Astrocyte of the cerebellum (primary cell): ENCODE results near the gene DZIP3.

Experiments
- DNase-seq: peaks from one replicate; pipeline ENCODE4 v3.0.0-alpha.2; 2011; ENCODE audit warnings: low read depth
- H3K4me3 ChIP-seq: 2 replicates; pipeline ENCODE4 v1.5.1; 2011; ENCODE audit warnings: mild to moderate bottlenecking, low read depth, low read length, moderate library complexity
- in situ Hi-C: cut with HindIII; loops from 2 replicates; pipeline ENCODE4 v1.10.0; 2017; ENCODE audit warnings: low sequenced_read_pairs
- TF ChIP-seq, protein P1 (sequence below): IDR thresholded peaks from 2 replicates; pipeline ENCODE4 v1.5.1; 2012; ENCODE audit warnings: low read length, low read depth, moderate library complexity, mild to moderate bottlenecking; ENCODE audit errors: missing control alignments

DZIP3 gene

DNA sequence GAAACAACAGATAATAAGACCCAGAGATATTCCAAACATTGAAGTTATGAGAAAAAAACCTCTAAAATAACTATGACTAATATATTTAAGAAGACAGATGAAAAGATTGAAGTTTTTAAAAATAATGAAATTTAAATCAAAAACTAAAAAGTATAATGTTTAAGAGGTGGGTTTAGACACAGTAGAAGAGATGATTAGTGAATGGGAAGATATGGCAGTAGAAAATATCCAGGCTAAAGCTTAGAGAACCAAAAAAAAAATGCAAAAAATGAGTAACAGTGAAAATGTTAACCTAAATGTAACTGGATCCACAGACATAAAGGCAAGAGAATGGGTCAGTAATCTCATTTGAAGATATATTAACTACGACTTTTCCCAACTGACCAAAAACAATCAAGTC lies 115.5 kb downstream of the DZIP3 start:
- TF ChIP-seq, protein P1, sequence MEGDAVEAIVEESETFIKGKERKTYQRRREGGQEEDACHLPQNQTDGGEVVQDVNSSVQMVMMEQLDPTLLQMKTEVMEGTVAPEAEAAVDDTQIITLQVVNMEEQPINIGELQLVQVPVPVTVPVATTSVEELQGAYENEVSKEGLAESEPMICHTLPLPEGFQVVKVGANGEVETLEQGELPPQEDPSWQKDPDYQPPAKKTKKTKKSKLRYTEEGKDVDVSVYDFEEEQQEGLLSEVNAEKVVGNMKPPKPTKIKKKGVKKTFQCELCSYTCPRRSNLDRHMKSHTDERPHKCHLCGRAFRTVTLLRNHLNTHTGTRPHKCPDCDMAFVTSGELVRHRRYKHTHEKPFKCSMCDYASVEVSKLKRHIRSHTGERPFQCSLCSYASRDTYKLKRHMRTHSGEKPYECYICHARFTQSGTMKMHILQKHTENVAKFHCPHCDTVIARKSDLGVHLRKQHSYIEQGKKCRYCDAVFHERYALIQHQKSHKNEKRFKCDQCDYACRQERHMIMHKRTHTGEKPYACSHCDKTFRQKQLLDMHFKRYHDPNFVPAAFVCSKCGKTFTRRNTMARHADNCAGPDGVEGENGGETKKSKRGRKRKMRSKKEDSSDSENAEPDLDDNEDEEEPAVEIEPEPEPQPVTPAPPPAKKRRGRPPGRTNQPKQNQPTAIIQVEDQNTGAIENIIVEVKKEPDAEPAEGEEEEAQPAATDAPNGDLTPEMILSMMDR = no peak
- in situ Hi-C loops = no loop called here
- no peak overlapping the region for H3K4me3 ChIP-seq
- no peak for DNase-seq

DNA sequence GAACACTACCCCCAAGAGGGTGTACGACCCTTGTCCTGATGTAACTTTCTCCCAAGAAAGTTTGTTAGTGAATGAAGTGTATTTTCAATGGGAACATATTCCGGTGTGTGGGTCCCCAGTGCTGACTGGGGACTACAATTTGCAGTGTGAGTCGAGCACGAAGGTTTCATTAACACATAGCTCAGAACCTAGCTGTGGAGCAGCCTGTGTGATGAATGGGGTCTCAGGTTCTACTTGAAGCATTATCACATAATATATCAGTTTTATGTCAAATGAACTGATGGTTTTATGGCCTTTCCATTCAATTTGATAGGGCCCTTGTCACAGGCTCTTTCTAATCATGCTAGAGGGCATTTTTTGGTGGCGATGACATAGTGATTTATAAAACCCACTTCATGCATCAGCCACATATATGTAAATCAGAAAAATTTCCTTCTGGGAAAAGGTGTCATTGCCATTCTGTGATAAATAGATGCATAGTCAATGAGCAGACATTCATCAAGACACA lies 123.5 kb downstream of the DZIP3 start:
- DNase-seq = no peak
- in situ Hi-C loops = no loop called here
- TF ChIP-seq, protein P1 = no peak
- no peak overlapping the region for H3K4me3 ChIP-seq

DNA sequence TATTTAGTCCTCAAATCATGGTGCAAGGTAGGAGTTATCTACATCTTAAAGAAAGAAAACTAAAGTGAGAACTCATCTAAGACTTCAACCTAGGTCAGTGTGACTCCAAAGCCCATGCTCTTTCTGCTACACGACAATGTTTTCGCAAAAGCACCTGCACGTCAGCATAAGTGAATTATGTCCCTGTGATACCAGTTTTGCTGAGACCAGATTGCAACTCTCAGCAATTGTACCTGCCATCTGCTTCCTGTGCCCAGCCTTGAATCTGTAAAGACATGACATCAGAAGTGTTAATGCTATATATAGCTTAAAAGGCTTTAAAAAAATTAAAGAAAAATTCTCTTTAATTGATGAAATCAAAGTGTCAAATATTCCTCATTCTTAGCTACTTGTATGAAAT lies 124.3 kb downstream of the DZIP3 start:
- in situ Hi-C loops = no loop called here
- no peak for DNase-seq
- TF ChIP-seq, protein P1 = no peak
- H3K4me3 ChIP-seq = no peak overlapping the region

DNA sequence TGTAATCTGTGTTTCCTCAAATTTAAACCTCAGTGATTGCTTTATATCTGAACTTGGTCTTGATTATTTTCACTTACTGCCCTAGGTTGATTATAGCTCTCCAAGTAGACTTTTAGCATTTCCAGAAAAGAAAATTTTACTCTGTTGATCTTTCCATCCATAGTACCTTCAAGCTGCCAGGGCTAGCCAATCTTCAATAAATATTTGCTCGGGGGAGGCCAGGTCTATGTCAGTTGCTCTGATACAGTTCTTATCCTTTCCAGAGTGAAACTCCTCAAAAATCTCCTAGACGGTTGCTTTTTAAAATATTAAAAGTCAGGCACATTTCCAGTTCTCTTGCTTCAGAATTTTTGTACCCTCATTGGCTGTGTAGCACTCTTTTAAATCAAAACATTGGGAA lies 128.9 kb downstream of the DZIP3 start:
- DNase-seq = no peak
- in situ Hi-C loops = no loop called here
- TF ChIP-seq, protein P1 = no peak
- no peak overlapping the region for H3K4me3 ChIP-seq

DNA sequence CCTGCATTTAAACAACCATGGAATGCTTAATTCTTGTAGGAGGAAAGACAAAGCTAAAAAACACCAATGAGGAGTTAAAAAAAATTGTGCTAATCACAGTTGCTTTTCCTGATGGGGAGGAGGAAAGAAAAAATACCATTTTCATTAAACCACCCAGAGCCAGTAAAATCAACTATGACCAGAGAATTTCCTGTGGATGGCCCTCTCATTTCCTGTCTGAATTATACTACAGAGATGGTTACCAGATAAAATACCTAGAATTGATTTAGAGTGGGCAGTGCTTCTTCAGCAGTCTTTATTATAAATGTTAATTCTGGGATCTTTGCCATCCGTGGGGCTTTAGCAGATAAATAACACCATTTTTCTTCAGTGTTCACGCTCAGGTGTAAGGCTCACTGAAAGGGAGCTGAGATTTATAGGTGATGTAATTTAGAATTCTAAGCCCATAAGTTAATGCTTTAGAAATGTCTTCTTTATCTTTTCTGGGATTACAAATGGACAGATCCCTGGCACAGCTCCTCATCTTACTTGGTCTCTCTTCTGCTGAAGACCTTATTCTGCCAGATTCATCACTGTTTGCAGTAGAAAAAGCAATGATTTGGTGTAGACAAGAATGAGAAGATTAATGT lies 129.8 kb downstream of the DZIP3 start:
- DNase-seq = no peak
- H3K4me3 ChIP-seq = no peak overlapping the region
- TF ChIP-seq, protein P1 = no peak
- in situ Hi-C loops = no loop called here

DNA sequence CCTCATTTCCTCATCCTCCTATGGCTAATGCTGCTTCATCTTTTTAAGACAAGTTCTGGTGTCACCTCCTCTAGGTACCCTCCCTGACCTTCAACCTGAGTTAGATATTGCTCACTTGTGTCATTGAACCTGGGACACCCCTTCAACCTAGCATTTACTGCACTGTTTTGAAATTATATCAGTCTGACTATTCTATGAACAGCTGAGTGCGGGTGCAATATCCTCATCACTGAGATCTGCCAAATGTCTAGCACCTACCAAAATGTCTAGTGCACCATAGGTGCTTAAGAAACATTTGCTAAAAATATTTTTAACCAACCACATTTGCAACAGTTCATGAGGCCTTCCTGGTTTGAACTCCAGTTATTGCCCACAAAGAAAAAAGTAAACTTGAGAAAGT lies 133.2 kb downstream of the DZIP3 start:
- in situ Hi-C loops = no loop called here
- TF ChIP-seq, protein P1 = no peak
- DNase-seq = no peak
- H3K4me3 ChIP-seq = no peak overlapping the region

DNA sequence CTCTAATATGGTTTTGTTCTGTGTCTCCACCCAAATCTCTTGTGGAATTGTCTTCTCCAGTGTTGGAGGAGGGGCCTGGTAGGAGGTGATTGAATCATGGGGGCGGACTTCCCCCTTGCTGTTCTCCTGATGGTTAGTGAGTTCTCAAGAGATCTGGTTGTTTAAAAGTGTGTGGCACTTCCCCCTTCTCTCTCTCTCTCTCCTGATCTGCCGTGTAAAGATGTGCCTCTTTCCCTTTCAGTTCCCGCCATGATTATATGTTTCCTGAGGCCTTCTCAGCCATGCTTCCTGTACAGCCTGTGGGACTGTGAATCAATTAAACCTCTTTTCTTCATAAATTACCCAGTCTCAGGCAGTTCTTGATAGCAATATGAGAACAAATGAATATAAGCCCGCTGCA lies 134.6 kb downstream of the DZIP3 start:
- in situ Hi-C loops = no loop called here

More for the DNA sequence above, 134.6 kb downstream of the DZIP3 start:
- H3K4me3 ChIP-seq = no peak overlapping the region
- TF ChIP-seq, protein P1 = no peak
- DNase-seq = no peak
